Coronary artery (tissue), 2 donors: ENCODE data around the gene DOCK10.

Experiments used
- DNase-seq: peaks from one replicate; pipeline ENCODE4 v3.0.0-alpha.2; 2017; ENCODE audit warnings: low spot score
- H3K27ac ChIP-seq, 2 donors: fragments of 200-600 bp; sonication (generic); one replicate each; pipeline ENCODE4 v1.5.1; 2016 to 2019
- H3K4me3 ChIP-seq: fragments of 200-600 bp; sonication (generic); 2 replicates; pipeline ENCODE4 v1.5.1; 2016; ENCODE audit warnings: mild to moderate bottlenecking, moderate library complexity
- CTCF ChIP-seq: fragments of 200-600 bp; sonication (generic); IDR thresholded peaks from one replicate; pipeline ENCODE4 v1.5.1; 2019; ENCODE audit warnings: antibody characterized with exemption

The DOCK10 gene

GRCh38 chr2:224983712-224984554 is 58.3 kb downstream of the DOCK10 start:
- TF ChIP-seq CTCF = no peak
- peak overlapping the region; percentile 73 to 89 for H3K27ac ChIP-seq
- peak overlapping the region; percentile 68 for H3K4me3 ChIP-seq
- no peak for DNase-seq

- no peak for DNase-seq
- Histone ChIP-seq H3K4me3 (peak overlapping the region; percentile 68), H3K27ac (peak overlapping the region; percentile 73 to 89)
- TF ChIP-seq CTCF = no peak
These were observed 59.2 kb downstream of the DOCK10 start for GRCh38 chr2:224982910-224983711.

- no peak for TF ChIP-seq CTCF
- Histone ChIP-seq H3K4me3 (peak overlapping the region; percentile 68), H3K27ac (peak overlapping the region; percentile 73 to 89)
- DNase-seq = no peak
These were observed 60.0 kb downstream of the DOCK10 start for GRCh38 chr2:224982226-224982625.

- H3K27ac ChIP-seq = peak overlapping the region in 1 of 2 donors; percentile 50
- no peak for TF ChIP-seq CTCF
- no peak overlapping the region for H3K4me3 ChIP-seq
- DNase-seq = no peak
These were observed 65.4 kb downstream of the DOCK10 start for GRCh38 chr2:224976629-224977525.

- Histone ChIP-seq H3K4me3 (no peak overlapping the region), H3K27ac (peak overlapping the region; percentile 13 to 63)
- DNase-seq = no peak
- TF ChIP-seq CTCF = no peak
These were observed 66.5 kb downstream of the DOCK10 start for GRCh38 chr2:224975761-224976160.

GRCh38 chr2:224973112-224974016 is 68.9 kb downstream of the DOCK10 start:
- no peak for DNase-seq
- peak overlapping the region; percentile 75 to 86 for H3K27ac ChIP-seq
- TF ChIP-seq CTCF = no peak
- H3K4me3 ChIP-seq = peak overlapping the region; percentile 62
